Psoas muscle (tissue), 8 donors: Measurements from ENCODE around the gene ATG2B. TPM values are rescaled to one million over a fixed set of nuclear protein-coding genes. Genes with fewer than 3 reads are reported as not detected.

Experiments
- ATAC-seq, 4 donors: fragments of 200-7000 bp; cut with Tn5 transposase; one replicate each; pipeline ENCODE4 v1.9.1; 2020; ENCODE audit warnings: moderate library complexity in 3 of 4, mild to moderate bottlenecking in 2 of 4
- DNase-seq, 2 donors: peaks; one replicate each; pipeline ENCODE4 v3.0.0-alpha.2; 2020
- H3K27ac ChIP-seq: fragments of 200-600 bp; one replicate; pipeline ENCODE4 v1.8.0; 2022
- H3K27me3 ChIP-seq, 3 donors: fragments of 200-600 bp in 1 of 3; one replicate each; pipeline versions ENCODE4 v1.6.1 to v1.8.0; 2013 to 2022; ENCODE audit warnings: low read length in 2 of 3, mild to moderate bottlenecking in 2 of 3, moderate library complexity in 1 of 3; ENCODE audit not compliant: insufficient read depth in 3 of 3
- H3K36me3 ChIP-seq, 2 donors: fragments of 200-600 bp in 1 of 2; one replicate each; pipeline versions ENCODE4 v1.6.1 to v1.8.0; 2013 to 2022; ENCODE audit warnings: low read depth in 1 of 2, mild to moderate bottlenecking in 1 of 2, moderate library complexity in 1 of 2; ENCODE audit not compliant: insufficient read depth in 1 of 2
- H3K4me1 ChIP-seq: fragments of 200-600 bp; one replicate; pipeline ENCODE4 v1.8.0; 2022
- H3K4me3 ChIP-seq: fragments of 200-600 bp; one replicate; pipeline ENCODE4 v1.8.0; 2022; ENCODE audit warnings: mild to moderate bottlenecking
- H3K9me3 ChIP-seq: fragments of 200-600 bp; one replicate; pipeline ENCODE4 v1.8.0; 2022
- CTCF ChIP-seq: fragments of 200-600 bp; IDR thresholded peaks from one replicate; pipeline ENCODE4 v1.8.0; 2022; ENCODE audit warnings: antibody characterized with exemption
- WGBS, 3 donors: extraction: QIAGEN DNeasy Blood & Tissue Kit; methylation state at CpG; one replicate each; pipeline versions ENCODE4 v1.1.6 to v1.1.7; 2013; 5-methylcytosine and 5-hydroxymethylcytosine counted together
- intact Hi-C, 2 donors: fragments of 100-400 bp; cut with DNase I; formaldehyde crosslinking; loops; one replicate each; pipeline versions ENCODE4 v1.11.0 to v1.14.2; 2022
- polyA plus RNA-seq, 3 donors: library from polyadenylated mRNA; stranded (reverse); fragments of 200-250 nt; gene quantifications; one replicate each; pipeline ENCODE4 v1.2.3, GENCODE V29; 2013
- total RNA-seq, 4 donors: library from RNA; stranded (reverse); fragmentation: NEBNext Ultra II Directional in 2 of 4; extraction: Animal tissue kit (Norgen Biotek cat#: 25700) in 2 of 4; gene quantifications; one replicate each; pipeline versions ENCODE4 v1.2.1 to v1.2.4, GENCODE V29; 2021 to 2023
- donor health status: healthy with polysubstance abuse.
- donor health status: DM: no; HTN: no; CAD: no; lungs with moderate emphysema.
- donor health status: Bipolar disorder and iron deficiency.
- donor health status: healthy.
- donor health status: DM: yes; HTN: yes; CAD: no.
- donor health status: DM: no; HTN: no; CAD: no.
- donor health status: DM: no; HTN: no; CAD: no.
- donor health status: DM: yes; HTN: yes; CAD: no.

The ATG2B gene
- total and polyA plus RNA-seq, 7 donors: 2.7 to 21.5 (median 12.6) TPM

GRCh38 chr14:96243785-96244184 lies 119.4 kb downstream of the ATG2B start:
- Histone ChIP-seq H3K36me3 (no peaks in the 10 kb centered on the region), H3K4me1 (no peaks in the 10 kb centered on the region), H3K4me3 (no peak overlapping the region), H3K27me3 (no peaks in the 10 kb centered on the region), H3K27ac (no peak overlapping the region), H3K9me3 (no peaks in the 10 kb centered on the region)
- 55 to 61% (median 60%) methylated on average over 5 of the region's 5 CpGs for WGBS, 3 donors
- DNase-seq (no peak), ATAC-seq (no peak)
- intact Hi-C loops: no loop called here
- TF ChIP-seq CTCF: no peak

GRCh38 chr14:96242126-96242525 lies 121.0 kb downstream of the ATG2B start:
- intact Hi-C loops: no loop called here
- 90 to 94% (median 94%) methylated on average over 10 of the region's 10 CpGs for WGBS, 3 donors
- ATAC-seq: no peak
- DNase-seq: no peak
- Histone ChIP-seq H3K4me1 (no peaks in the 10 kb centered on the region), H3K27ac (no peak overlapping the region), H3K9me3 (no peaks in the 10 kb centered on the region), H3K4me3 (no peak overlapping the region), H3K27me3 (no peaks in the 10 kb centered on the region), H3K36me3 (no peaks in the 10 kb centered on the region)
- no peak for TF ChIP-seq CTCF

- DNase-seq: no peak
- H3K9me3 ChIP-seq: no peaks in the 10 kb centered on the region
- H3K36me3 ChIP-seq: no peaks in the 10 kb centered on the region
- no peak for ATAC-seq
- TF ChIP-seq CTCF: no peak
- intact Hi-C loops: no loop called here
- 93 to 97% (median 95%) methylated on average over 18 of the region's 18 CpGs for WGBS, 3 donors
- no peaks in the 10 kb centered on the region for H3K27me3 ChIP-seq
- no peak overlapping the region for H3K27ac ChIP-seq
- no peaks in the 10 kb centered on the region for H3K4me1 ChIP-seq
- H3K4me3 ChIP-seq: no peak overlapping the region
Measured at GRCh38 chr14:96240641-96241040, 122.5 kb downstream of the ATG2B start.

- Histone ChIP-seq H3K4me1 (no peaks in the 10 kb centered on the region), H3K27me3 (peaks cover 0 to 6% (median under 1%) of the 10 kb centered on the region in 3 donors), H3K4me3 (no peak overlapping the region), H3K36me3 (no peaks in the 10 kb centered on the region), H3K9me3 (no peaks in the 10 kb centered on the region), H3K27ac (no peak overlapping the region)
- no peak for ATAC-seq
- no peak for TF ChIP-seq CTCF
- intact Hi-C loops: no loop called here
- 73 to 82% (median 81%) methylated on average over 9 of the region's 9 CpGs for WGBS, 3 donors
- no peak for DNase-seq
Measured at GRCh38 chr14:96239711-96240141, 123.4 kb downstream of the ATG2B start.

GRCh38 chr14:96238676-96239265 lies 124.4 kb downstream of the ATG2B start:
- TF ChIP-seq CTCF: no peak
- Histone ChIP-seq H3K4me3 (no peak overlapping the region), H3K27me3 (peaks cover 0 to 7% (median 1%) of the 10 kb centered on the region in 3 donors), H3K9me3 (no peaks in the 10 kb centered on the region), H3K27ac (no peak overlapping the region), H3K36me3 (no peaks in the 10 kb centered on the region), H3K4me1 (no peaks in the 10 kb centered on the region)
- DNase-seq: no peak
- no peak for ATAC-seq
- WGBS, 3 donors: 69 to 79% (median 74%) methylated on average over 7 of the region's 7 CpGs
- intact Hi-C loops: no loop called here
